SH-SY5Y (cell line): ENCODE data around the gene ANKRD34B.

Experiments
- GATA2 ChIP-seq: IDR thresholded peaks from 2 replicates; pipeline ENCODE4 v1.6.1; 2011; ENCODE audit warnings: mild to moderate bottlenecking, low read depth, low read length
- GATA3 ChIP-seq: IDR thresholded peaks from 2 replicates; pipeline ENCODE4 v1.6.1; 2011; ENCODE audit warnings: low read depth, mild to moderate bottlenecking, low read length, moderate library complexity

GRCh38 chr5:80540691-80541090, 29.4 kb downstream of the ANKRD34B start:
- TF ChIP-seq GATA3 (no peak), GATA2 (no peak)
